ENCODE measurements around the gene CAVIN2.

Gene CAVIN2

DNA sequence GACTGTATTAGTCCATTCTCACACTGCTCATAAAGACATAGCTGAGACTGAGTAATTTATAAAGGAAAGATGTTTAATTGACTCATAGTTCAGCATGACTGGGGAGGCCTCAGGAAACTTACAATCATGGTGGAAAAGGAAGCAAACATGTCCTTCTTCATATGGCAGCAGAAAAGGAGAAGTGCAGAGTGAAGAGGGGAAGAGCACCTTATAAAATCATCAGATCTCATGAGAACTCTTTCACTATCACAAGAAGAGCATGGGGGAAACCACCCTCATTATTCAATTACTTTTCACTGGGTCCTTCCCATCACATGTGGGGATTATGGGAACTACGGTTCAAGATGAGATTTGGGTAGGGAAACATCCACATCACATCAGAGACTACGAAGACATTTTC, 43.0 kb upstream of the CAVIN2 start:
- CTCF ChIA-PET = no interaction called here
- no peak for DNase-seq (ENCODE audit: low spot score)
- TF ChIP-seq, protein P1, sequence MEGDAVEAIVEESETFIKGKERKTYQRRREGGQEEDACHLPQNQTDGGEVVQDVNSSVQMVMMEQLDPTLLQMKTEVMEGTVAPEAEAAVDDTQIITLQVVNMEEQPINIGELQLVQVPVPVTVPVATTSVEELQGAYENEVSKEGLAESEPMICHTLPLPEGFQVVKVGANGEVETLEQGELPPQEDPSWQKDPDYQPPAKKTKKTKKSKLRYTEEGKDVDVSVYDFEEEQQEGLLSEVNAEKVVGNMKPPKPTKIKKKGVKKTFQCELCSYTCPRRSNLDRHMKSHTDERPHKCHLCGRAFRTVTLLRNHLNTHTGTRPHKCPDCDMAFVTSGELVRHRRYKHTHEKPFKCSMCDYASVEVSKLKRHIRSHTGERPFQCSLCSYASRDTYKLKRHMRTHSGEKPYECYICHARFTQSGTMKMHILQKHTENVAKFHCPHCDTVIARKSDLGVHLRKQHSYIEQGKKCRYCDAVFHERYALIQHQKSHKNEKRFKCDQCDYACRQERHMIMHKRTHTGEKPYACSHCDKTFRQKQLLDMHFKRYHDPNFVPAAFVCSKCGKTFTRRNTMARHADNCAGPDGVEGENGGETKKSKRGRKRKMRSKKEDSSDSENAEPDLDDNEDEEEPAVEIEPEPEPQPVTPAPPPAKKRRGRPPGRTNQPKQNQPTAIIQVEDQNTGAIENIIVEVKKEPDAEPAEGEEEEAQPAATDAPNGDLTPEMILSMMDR (conservative IDR thresholded peaks at IDR 0.05; ENCODE audit: low read depth) = no peak
- POLR2A ChIA-PET (ENCODE audit: low non-redundant PET) = no interaction called here
- H3K27ac ChIP-seq = no peak overlapping the region

DNA sequence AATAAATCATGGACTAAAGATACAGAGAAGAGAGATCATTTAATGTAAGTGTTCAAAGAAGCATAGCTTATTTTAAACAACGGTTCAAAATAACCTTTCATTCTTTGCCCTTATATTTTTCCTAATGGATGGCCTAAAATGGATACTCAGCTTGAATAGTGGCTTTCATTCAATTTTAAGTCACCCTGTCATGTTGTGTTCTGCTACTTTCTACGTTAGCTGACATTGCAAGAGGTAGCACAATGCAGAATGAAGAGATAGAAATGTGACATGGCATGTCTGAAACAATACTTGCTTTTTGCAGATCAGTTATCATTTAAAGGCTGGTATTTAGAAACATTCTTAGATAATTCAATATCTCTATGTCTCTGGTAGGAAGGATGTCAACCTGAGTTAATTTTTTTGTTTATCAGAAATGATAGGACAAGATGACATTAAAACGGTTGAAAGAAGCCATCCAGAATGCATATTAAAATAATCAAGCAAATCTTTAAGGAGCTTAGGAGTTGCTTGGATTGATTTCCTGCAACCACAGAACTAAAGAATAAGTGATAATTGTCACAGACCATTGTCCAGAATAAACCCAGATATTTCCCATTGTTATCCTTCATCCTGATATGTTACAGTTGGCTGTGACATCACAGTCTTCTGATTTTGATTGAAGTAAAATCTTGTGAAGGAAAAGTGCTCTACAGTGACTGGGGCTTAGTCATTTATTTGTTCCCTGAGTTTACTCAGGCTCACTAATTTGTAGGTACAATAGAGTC, 41.7 kb upstream of the CAVIN2 start:
- TF ChIP-seq, protein P1 (conservative IDR thresholded peaks at IDR 0.05; ENCODE audit: low read depth) = no peak
- H3K27ac ChIP-seq = no peak overlapping the region
- DNase-seq (ENCODE audit: low spot score) = no peak
- POLR2A ChIA-PET (ENCODE audit: low non-redundant PET) = no interaction called here
- CTCF ChIA-PET = no interaction called here

DNA sequence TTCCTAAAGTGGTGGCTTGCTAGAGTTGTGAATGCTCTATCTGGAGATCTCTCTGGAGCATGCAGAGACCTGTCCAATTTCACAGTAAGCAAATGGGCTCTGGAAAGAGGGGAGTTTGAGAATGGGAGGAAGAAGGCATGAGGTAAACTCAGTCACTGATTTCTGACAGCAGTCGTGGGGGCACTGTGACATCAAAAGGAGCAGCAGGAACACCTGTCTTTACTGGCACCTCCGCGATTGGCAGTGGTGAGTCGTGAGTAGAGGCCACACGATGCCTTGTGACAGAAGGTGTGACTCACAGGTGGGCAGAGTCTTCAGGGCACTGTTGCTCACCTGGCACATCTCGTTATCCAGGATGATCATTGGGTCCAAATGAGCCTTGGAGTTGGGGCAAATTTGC, 38.8 kb upstream of the CAVIN2 start:
- DNase-seq (ENCODE audit: low spot score) = no peak
- TF ChIP-seq, protein P1 (conservative IDR thresholded peaks at IDR 0.05; ENCODE audit: low read depth) = no peak
- ChIA-PET POLR2A (ENCODE audit: low non-redundant PET) (no interaction called here), CTCF (no interaction called here)
- no peak overlapping the region for H3K27ac ChIP-seq

DNA sequence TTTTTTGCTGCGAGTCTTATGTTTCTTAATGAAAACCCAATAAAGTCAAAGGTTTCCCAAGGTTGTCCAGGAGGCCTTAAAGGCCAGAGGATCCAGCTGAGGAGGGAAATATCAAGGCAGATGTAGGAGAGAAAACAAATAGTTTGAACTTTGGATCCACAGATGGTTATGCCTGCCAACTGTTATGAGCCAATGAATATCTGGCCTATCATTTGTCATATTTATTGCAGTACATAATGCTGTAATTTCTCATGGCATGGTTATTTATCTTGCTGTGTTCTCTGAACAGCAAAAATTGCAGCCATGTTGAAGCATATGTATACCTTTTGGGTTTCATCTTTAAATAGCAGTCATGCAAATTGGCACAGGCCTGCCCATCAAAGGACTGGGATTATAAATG, 38.2 kb upstream of the CAVIN2 start:
- no peak overlapping the region for H3K27ac ChIP-seq
- POLR2A ChIA-PET (ENCODE audit: low non-redundant PET) = no interaction called here
- TF ChIP-seq, protein P1 (conservative IDR thresholded peaks at IDR 0.05; ENCODE audit: low read depth) = no peak
- DNase-seq (ENCODE audit: low spot score) = no peak
- CTCF ChIA-PET = no interaction called here

DNA sequence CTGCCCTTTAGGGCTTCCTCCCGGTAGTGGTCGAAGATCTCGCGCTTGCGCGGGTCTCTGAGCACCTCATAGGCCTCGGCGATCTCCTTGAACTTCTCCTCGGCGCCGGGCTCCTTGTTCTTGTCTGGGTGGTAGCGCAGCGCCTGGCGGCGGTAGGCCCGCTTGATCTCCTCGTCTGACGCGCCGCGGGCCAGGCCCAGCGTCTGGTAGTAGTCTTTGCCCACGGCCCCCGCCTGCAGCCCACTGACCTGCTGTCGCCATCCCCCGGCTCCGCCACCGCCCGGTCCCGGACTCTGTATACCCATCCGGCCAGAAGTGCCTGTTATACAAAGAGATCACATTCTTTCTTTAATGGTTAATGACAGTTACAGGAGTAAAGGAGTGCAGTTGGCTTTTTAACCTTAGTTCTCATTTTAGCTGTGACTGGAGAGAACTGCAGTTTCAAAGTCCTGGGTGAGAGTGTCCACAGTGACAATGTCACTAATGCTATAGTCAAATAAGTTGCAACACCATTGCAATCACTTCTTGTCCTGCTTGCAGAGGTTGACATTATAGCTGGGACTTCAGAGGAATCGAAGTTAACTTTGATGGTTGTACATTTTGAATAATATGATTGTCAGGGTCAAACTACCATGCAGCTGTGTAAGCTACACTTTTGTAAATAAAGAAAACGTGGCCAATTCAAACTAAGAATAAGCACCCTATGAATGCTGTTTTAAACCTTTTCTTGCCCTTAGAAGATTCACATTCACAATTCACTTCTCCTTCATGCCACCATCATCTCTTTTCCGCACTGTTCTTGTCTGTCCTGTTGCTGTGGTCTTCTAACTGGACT, 35.3 kb upstream of the CAVIN2 start:
- no peak for DNase-seq (ENCODE audit: low spot score)
- no peak overlapping the region for H3K27ac ChIP-seq
- POLR2A ChIA-PET (ENCODE audit: low non-redundant PET) = no interaction called here
- CTCF ChIA-PET = no interaction called here
- TF ChIP-seq, protein P1 (conservative IDR thresholded peaks at IDR 0.05; ENCODE audit: low read depth) = no peak

DNA sequence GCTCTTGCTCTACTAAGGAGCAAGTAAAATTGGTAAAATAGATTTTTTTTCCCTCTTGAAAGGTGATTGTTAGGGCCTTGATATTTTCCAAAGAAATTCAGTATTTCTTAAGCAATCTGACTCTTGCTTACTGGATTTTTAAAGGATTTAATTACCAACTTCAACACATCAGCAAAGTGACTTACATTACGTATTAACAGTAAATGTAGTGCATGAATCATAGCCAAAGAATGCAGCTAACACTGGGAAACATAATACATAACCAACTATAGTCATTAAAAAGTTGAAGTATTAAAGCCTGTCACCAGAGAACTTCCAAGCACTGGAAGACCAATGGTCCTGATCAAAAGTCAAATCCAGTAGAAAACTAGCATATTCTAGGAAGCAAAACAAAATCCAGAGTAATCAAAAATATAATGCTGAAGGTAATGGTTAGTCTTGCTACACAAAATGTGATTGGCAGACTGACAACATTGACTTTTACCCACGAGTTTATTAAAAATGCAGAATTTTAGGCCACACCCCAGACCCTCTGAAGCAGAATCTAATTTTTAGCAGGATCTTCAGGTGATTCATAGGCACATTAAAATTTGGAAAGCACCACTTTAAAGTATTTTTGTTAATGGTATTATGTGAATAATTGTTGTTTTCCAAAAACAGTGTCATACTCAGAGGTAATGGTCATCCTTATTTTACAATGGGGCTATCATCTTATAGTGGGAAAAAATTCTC, 31.8 kb upstream of the CAVIN2 start:
- POLR2A ChIA-PET (ENCODE audit: low non-redundant PET) = no interaction called here
- TF ChIP-seq, protein P1 (conservative IDR thresholded peaks at IDR 0.05; ENCODE audit: low read depth) = no peak
- CTCF ChIA-PET = interaction anchor here (0.6 kb wide), 1 partner anchor 24 kb away, joined by 3 read pairs; no protein-coding TSS in a partner anchor
- no peak overlapping the region for H3K27ac ChIP-seq
- peak; percentile 64 for DNase-seq (ENCODE audit: low spot score)

Measured in RWPE1 (cell line).